HK-2 (cell line): ENCODE results near the gene GPATCH2.
A peak's percentile ranks its signal among the peaks of the same experiment; 100 is the strongest.
"Not testable (repeated sequence)": the region's sequence is repeated elsewhere in the genome, so short reads cannot be mapped to it uniquely, and the experiment has no call there.

Experiments used
- DNase-seq: peaks from one replicate; pipeline ENCODE4 v3.0.0-alpha.2; 2018; ENCODE audit not compliant: unreplicated experiment

Gene GPATCH2

DNA sequence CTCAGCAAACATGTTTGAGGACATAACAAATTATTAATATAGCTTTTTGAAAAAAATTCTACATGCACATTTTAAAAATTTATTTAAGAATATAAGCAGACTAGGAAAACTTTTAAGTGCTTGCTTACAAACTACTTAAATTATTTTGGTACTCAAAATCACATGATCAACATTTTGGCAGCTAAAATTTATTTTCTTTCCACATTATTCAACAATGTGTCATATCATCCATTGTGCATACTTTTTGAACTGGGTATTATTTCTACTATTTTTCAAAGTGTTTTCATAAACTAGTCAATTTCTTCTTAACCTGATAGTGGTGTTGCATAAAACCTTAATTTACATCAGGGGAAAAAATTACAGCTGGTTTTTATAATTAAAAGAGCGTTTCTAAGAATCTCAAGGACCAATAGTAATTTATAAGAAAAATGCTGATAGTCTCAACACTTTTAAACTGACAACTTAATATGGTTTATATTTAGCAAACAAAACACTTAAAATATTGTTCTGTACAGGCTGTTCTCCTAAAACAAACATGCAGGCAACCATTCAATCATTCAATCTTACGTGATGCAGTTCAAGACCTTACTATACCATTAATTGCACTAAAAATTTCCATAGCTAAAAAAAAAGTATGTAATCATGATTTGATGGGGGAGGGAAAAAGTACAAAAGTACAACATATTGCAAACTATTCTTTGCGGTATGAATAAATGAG lies 105.0 kb downstream of the GPATCH2 start:
- DNase-seq, result no peak

DNA sequence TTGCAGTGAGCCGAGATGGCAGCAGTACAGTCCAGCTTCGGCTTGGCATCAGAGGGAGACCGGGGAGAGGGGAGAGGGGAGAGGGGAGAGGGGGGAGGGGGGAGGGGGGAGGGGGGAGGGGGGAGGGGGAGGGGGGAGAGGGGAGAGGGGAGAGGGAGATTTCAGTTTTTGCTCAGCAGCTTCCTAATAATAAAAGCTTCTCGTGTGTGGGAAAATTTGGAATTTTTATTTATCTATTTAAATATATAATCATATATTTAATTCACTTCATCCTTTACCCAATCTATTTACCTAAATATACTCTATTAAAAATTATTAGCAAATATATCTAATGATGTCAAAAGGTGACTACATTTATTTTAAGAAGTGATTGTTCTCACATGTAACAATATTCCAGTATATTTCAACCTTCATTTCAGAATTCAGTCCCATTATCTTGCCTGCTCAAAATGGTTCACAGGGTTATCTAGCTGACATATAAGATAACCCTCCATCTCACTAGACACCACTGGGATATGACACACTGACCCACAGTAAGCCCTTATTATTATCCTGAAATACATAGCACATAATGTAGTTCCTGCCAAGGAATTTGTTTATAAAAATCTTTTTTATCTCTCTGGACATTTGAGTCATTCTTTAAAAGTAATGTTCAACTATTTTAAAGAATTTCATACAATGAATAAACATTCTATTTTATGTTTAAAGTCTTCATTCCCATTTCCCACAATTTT lies 105.9 kb downstream of the GPATCH2 start:
- DNase-seq, result no peak

DNA sequence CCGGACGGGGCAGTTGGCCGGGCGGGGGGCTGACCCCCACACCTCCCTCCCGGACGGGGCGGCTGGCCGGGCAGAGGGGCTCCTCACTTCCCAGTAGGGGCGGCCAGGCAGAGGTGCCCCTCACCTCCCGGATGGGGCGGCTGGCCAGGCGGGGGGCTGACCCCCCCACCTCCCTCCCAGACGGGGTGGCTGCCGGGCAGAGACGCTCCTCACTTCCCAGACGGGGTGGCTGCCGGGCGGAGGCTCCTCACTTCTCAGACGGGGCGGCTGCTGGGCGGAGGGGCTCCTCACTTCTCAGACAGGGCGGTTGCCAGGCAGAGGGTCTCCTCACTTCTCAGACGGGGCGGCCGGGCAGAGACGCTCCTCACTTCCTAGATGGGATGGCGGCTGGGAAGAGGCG lies 107.0 kb downstream of the GPATCH2 start:
- not testable (repeated sequence) for DNase-seq

DNA sequence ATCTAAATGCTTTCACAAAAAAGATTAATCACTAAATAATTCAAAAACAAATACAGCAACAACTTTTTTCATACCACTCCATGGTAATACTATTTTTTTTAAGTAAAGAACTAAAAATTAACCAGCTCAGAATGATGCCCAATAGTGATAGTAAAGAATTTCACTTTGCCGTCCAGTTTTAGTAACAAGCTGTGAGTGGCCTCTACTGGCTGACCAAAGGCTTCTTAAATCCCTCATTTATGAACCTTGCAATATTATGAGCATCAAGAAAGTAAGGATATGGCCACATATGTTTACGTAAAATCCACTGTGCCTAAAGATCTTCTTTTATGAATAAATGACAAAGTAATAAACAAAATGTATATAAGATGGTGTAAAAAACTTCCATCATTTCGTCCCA lies 108.6 kb downstream of the GPATCH2 start:
- DNase-seq, result no peak

DNA sequence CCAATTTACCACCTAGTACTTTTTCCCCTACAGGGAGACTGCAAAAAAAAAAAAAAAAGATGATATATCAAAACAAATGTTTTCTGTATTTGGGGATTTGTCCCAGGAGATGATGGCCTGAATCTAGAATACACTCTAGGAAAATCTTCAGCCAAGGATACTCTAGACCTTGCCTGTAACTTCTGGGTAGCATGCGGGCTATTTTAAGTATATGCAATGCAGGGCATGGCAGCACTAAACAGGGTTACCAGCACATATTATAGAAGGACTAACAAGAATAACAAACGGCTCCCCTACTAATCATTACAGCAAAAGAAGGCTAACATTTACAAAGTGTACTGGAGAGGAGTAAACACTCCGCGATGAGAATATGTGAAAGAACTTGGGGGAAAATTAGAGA lies 109.6 kb downstream of the GPATCH2 start:
- DNase-seq, result no peak

DNA sequence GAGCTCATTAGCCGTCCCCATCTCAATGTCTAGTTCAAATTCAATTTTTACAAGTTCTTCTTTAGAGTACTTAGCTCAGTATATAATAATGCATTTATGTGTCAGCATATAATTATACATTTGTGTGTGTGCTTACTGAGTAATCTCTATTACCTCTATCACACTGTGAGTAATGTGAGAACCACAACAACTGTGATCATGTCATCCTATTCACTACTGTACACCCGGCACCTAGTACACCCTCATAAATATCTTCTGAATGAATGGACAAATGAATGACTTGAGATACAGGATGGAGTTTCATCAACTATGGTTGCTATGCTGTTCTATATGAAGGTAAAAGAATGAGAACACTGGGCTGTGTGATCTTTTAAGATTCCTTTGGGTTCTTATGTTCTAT lies 124.0 kb downstream of the GPATCH2 start:
- no peak for DNase-seq

DNA sequence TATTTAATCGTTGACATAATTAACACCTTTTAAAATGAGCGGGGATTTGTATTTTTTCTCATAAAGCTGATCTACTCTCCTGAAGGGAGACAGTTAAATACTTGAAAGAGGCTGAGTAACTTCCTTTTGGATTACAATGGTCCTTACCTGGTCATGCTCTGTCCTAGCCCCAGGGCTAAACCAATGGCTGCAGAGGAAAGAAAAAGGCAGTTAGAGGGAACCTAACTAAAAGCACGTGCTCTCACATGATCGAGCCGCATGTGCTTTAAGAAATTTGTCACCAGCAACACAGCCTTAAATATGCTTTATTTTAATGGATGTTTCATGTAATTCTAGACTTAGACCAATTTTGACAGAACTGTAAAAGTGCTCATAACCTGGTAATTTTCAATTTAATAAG lies 132.7 kb downstream of the GPATCH2 start:
- DNase-seq, result no peak

DNA sequence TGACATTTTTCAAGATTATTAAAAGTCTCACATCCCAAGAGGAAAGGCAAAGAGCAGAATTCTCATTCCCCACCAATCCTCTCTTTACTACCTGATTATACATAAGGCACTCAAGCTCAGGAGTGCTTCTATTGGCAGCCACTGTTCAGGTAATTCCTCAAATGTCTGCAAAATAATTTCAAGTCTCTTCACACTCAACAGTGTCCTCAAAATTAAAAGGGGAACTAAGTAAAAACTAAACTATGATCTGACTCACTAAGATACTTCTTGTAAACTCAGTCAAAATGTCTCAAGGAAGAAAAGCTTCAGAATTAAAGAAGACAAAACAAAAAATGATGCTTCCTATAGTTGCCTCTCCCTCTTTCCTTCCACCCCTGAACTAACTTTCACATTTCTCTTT lies 135.6 kb downstream of the GPATCH2 start:
- DNase-seq, result no peak

DNA sequence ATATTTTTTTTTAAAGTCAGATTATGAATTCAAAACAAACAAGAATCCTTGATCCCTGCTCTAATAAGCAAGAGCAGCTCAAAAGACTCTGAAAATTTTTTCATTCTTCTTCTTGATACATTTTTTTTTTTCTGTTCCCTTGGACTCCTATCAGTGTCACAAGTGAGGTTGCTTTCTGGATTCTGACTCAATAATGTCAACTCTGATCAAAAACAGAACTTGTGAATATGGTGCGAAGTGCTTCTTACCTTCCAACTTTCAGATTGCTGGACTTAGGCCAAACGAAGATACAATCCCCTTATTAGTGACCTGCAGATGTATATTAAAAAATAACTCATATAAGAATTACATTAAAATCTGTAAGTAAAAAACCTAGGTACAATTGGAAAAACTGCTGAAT lies 136.1 kb downstream of the GPATCH2 start:
- no peak for DNase-seq

DNA sequence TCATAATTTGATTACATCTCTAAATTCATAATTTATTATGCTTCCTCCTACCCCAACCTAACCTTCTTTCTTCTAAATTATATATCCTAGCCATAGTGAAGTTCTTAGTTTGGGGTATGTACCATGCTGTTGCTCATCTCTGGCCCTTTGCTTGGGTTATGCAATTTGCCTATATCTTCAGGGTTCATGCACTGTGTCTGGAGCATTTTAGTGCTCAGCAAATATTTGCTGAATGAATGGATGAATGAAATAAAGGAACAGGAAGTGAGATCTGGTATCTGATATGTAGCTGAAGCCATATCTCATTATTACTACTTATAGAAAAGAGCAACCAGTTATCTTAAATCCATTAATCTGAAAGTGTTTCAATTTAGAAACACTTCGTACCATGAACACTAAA lies 137.6 kb downstream of the GPATCH2 start:
- DNase-seq, result no peak

DNA sequence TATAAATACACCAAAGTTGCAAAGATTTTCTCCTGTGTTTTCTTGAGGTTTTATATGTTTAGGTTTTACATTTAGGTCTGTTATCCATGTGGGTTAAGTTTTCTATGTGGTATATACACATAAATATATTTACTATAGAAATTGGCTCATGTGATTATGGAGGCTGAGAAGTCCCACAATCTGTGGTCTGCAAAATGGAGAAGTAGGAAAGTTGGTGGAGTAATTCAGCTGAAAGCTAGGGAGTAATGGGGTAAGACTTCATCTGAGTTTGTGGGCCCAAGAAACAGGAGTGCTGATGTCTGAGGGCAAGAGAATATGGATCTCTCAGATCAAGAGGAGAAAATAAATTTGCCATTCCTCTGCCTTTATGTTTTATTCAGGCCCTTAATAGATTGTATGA lies 146.0 kb downstream of the GPATCH2 start:
- no peak for DNase-seq

DNA sequence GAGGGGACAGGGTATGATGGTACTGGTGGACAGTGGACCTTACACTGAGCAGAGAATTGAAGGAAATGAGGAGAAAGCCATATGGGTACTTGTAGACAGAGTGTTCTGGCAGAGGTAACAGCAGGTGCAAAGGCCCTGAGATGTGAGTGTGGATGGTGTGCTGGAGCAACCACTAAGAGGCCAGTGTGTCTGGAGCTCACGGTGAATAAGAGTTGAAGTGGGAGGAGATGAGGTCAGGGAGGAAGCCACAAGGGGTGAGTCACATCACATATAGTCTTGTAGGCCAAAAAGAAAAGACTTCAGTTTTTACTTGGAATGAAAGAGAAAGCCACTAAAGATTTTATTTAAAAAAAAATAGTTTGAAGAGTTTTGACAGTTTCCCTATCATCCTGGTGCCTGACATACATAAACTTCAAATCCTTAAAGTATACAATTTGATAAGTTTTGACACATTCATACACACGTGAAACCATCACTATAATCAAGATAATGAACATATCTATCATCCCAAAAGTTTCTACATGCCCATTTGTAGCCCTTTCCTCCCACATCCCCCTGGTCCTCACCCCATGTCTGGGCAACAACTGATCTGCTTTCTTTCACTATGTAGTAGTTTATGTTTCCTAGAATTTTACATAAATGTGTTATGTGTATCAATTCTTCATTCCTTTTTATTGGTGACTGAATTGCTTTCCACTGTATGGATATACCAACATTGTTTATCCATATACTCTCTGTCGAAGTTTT lies 148.4 kb downstream of the GPATCH2 start:
- DNase-seq, result peak; percentile 51

DNA sequence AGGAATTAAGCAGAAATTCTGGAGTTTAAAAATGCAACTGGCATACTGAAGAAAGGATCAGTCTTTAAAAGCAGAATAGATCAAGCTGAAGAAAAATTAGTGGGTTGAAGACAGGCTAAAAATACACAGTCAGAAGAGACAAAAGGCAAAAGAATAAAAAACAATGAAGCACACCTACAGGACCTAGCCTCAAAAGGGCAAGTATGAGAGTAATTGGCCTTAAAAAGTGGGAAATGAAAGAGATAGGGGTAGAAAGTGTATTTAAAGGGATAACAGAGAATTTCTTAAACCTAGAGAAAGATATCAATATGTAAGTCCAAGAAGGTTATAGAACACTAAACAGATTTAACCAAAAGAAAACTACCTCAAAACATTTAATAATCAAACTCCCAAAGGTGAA lies 152.4 kb downstream of the GPATCH2 start:
- DNase-seq, result no peak

DNA sequence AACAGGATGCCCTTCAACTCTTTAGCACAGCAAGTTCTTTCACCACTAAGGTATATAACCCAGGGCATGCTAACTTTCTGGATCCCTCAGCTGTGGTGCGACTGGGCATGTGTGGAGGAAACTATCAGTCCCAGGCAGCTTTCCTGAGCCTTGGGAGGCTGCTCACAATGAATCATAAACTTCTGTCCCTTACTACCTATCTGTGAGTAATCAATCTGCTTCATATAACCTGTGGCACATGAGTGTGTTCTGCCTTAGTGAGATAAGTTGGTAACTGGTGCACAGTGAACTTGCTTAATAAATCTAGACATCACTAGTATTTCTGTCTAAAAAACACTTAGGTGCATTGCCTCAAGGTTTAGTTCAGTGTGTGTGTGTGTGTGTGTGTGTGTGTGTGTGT lies 158.0 kb downstream of the GPATCH2 start:
- DNase-seq, result no peak

DNA sequence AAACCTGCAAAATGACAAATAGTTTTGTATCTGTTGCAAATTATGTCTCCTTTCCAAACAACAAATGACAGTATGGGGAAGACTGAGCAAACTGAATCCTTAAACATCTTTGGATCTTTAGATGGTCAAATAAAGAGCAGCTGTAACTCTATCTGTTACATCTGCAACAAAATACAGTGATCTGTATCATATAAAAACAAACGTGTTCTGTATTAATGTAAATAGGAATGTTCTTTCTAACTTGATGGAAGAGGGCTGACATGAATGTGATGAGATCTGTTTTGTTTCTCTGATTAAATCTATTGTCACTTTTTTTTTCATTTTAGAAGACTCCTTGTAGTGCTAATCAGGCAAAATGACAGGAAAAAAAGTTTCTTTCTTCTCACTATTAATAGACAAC lies 159.5 kb downstream of the GPATCH2 start:
- no peak for DNase-seq

DNA sequence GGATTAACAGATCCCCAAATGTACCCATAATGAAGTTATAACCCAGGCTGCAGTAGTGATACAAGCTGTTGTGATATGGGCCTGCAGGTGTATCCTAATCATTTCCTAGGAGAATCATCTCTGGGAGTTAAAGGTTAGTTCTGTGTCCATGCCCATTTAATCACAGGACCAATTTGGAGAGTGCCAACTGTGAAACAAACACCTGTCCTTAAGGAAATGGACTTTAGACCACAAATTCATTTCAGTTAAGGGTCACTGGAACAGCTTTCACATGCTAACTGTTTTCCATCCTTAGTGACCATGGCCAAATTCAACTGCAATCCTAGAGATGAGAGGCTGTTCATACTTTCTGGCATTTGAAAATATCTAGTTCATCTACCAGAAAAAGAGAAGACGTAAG lies 160.9 kb downstream of the GPATCH2 start:
- DNase-seq, result no peak

DNA sequence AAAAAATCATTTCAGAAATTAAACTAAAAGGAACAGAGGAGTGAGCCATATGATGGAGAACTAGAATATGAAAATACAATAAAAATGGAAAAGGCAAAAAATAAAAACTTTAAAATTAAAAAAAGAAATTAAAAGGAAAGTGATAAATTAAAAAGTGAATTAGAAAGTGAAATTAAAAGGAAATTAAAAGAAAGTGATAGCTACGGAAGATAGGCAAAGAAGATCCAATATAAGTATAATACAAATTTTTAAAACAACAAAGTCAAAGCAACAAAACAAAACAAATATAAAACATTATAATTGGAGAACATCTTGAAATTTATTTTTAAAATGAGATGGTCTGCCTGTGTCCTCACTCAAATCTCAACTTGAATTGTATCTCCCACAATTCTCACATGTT lies 165.8 kb downstream of the GPATCH2 start:
- no peak for DNase-seq

DNA sequence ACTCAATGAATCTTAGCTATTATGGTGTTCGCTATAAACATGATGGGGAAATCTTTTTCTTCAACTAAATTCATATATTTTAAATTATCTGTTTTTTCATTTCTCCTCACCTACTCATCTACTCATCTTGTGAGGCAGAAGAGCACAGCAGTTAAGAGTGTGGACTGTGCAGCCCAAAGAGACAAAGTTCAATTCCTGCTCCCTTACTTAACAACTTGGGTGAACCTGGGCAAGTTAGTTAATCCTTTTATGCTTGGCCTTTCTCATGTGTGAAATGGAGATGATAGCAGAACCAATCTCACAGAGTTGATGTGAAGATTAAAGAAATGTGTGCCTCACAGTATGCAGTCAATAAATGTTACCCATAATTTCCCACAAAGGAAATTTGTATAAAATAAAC lies 168.2 kb downstream of the GPATCH2 start:
- no peak for DNase-seq

DNA sequence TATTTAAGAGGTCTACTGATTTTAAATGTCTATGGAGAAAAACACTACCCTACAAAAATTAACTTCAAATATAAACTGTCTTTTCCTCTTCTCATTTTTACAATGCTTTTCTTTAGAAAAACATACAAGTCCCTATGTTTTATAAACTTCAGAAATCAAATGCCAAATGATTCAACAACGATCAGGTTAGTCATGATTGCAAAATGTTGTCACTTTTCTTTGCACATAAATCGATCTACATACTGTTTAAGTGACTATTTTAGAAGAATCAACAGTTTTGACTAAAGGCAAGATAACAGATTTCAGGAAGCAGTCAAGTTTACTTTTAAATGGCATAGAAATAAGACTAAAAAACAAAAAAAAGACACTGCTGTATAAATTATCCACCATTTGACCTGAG lies 168.7 kb downstream of the GPATCH2 start:
- no peak for DNase-seq

DNA sequence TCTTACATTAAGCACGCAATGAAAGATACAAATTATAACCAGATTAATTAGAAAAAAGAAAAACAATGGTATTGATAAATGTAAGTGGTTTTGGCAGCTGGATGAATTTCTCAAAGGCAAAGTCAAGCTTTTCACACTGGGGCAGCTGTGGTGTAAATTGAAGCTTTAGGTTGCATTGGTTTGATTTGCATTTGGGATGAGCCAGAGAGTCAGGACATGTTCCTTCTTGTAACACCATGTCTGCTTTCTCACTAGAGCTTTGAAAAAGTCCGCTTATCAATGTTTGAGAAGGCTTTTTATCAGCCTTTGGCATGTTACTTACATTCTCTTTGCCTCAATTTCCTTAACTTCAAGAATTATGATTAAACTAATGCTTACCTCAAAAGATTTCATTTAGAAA lies 173.9 kb downstream of the GPATCH2 start:
- no peak for DNase-seq

DNA sequence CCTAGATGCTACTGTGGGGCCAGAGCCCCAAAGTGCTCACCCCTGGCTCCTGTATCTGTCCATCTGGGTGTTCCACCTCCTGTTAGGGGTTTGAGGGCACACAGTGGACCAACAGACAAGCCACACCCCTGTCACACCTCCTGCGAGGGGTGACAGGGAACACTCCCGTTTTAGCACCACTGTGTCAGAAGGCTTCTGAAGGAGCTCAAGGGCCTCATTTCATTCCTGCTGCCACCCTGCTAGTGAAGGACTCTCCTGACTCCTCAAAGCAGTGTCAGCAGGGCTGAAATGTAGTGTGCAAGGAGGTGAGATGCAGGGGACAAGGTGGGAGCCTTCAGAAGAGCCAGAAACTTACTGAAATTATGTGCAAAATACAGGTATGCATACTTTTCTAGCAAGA lies 174.6 kb downstream of the GPATCH2 start:
- DNase-seq, result no peak

DNA sequence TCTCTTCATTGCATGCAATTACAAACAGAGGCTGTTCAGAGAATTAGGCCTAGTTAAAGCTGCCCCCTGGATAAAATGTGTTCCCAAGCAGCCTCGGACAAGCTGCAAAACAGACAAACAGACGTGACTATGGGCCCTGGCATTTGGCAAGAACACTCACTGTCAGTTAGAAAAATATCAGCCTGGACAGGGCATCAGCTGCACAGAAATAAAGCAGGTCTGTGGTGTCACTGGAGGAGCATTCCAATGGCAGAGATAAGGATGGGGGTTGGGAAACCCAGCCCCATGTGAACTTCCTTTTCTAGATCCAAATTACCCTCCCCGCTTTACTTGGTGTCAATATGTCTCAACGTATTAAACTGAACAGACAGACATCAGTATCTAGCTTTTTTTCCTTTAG lies 177.1 kb downstream of the GPATCH2 start:
- no peak for DNase-seq

DNA sequence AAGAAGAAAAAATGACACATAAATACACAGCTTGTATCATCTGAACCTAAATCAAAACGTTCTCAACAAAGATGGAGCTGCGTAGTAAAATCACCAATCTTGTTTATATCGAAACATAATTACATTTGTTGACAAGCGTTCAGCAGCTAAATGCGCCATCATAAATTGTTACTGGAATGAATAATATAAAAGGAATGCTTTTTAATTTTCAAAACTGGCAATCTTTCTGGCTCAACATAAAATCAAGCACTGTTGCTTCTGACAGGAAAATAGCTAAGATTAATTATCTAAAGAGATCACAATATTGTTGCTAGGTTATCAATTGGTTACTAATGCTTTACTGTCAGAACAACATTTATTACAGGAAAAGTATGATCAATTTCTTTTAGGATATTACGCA lies 181.5 kb downstream of the GPATCH2 start:
- DNase-seq, result no peak
